Stimulated activated memory B cell treated with anti-CD40 and anti-IgM and Interleukin-4, amounts not matched to agents 10 μg/mL and 1 μg/mL and 100 μg/mL, for 72 hours (primary cell): ENCODE measurements around the gene TBCE.
"Not testable (repeated sequence)": the region's sequence is repeated elsewhere in the genome, so short reads cannot be mapped to it uniquely, and the experiment has no call there.

Experiments
- ATAC-seq: fragments of 150-1000 bp; cut with Tn5 transposase; 2 replicates; pipeline ENCODE4 v1.10.0; 2021
- H3K27ac Mint-ChIP-seq: one replicate; pipeline ENCODE4 v1.8.0; 2022; ENCODE audit warnings: mild to moderate bottlenecking, mixed read lengths
- H3K27me3 Mint-ChIP-seq: one replicate; pipeline ENCODE4 v1.8.0; 2022; ENCODE audit warnings: mixed read lengths
- H3K36me3 Mint-ChIP-seq: one replicate; pipeline ENCODE4 v1.8.0; 2022; ENCODE audit warnings: mixed read lengths
- H3K4me1 Mint-ChIP-seq: one replicate; pipeline ENCODE4 v1.8.0; 2022; ENCODE audit warnings: mixed read lengths
- H3K4me3 Mint-ChIP-seq: one replicate; pipeline ENCODE4 v1.8.0; 2022; ENCODE audit warnings: mild to moderate bottlenecking, moderate library complexity, mixed read lengths
- H3K9me3 Mint-ChIP-seq: one replicate; pipeline ENCODE4 v1.8.0; 2022; ENCODE audit warnings: mixed read lengths

The TBCE gene

DNA sequence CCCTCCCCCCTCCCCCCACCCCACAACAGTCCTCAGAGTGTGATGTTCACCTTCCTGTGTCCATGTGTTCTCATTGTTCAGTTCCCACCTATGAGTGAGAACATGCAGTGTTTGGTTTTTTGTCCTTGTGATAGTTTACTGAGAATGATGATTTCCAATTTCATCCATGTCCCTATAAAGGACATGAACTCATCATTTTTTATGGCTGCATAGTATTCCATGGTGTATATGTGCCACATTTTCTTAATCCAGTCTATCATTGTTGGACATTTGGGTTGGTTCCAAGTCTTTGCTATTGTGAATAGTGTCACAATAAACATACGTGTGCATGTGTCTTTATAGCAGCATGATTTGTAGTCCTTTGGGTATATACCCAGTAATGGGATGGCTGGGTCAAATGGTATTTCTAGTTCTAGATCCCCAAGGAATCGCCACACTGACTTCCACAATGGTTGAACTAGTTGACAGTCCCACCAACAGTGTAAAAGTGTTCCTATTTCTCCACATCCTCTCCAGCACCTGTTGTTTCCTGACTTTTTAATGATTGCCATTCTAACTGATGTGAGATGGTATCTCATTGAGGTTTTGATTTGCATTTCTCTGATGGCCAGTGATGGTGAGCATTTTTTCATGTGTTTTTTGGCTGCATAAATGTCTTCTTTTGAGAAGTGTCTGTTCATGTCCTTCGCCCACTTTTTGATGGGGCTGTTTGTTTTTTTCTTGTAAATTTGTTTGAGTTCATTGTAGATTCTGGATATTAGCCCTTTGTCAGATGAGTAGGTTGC, 14.9 kb downstream of the TBCE start:
- not testable (repeated sequence) for H3K4me1 Mint-ChIP-seq, H3K4me3 Mint-ChIP-seq, ATAC-seq, H3K27me3 Mint-ChIP-seq, H3K9me3 Mint-ChIP-seq, H3K27ac Mint-ChIP-seq
- H3K36me3 Mint-ChIP-seq = peaks cover 34% of the 10 kb centered on the region

- ATAC-seq, H3K27me3 Mint-ChIP-seq: not testable (repeated sequence)
- H3K36me3 Mint-ChIP-seq = peaks cover 37% of the 10 kb centered on the region
These were observed 18.4 kb downstream of the TBCE start for GRCh38 chr1:235385633-235386032.

GRCh38 chr1:235391874-235392273, 24.6 kb downstream of the TBCE start:
- peaks cover 3% of the 10 kb centered on the region for H3K9me3 Mint-ChIP-seq
- H3K27ac Mint-ChIP-seq = no peak overlapping the region
- no peaks in the 10 kb centered on the region for H3K27me3 Mint-ChIP-seq
- ATAC-seq = no peak
- peaks cover 12% of the 10 kb centered on the region for H3K4me1 Mint-ChIP-seq
- no peak overlapping the region for H3K4me3 Mint-ChIP-seq
- peaks cover 28% of the 10 kb centered on the region for H3K36me3 Mint-ChIP-seq

More at GRCh38 chr1:235385633-235386032, 18.4 kb downstream of the TBCE start:
- H3K27ac Mint-ChIP-seq, H3K9me3 Mint-ChIP-seq, H3K4me1 Mint-ChIP-seq, H3K4me3 Mint-ChIP-seq: not testable (repeated sequence)

DNA sequence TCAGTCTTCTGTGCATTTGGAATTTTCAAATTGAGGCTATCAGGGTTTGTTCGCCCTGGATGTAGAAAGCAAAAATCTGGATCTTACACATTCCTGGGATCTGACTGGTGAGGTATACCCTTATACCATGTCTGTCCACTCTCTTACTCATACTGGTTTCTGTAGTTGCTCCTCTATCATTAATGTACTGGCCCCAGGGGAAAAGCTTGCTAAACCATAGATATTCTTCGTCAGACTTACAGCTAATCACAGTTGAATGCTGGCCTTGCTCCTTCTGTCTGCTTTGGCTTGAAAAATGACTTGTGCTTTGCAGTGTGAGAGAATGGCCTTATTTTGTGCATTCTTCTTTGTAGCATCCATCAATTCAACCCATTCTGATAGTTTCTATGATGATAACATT, 30.5 kb downstream of the TBCE start:
- Mint-ChIP-seq H3K27ac (no peak overlapping the region), H3K4me3 (no peak overlapping the region), H3K4me1 (peaks cover 27% of the 10 kb centered on the region), H3K36me3 (peaks cover 22% of the 10 kb centered on the region), H3K27me3 (no peaks in the 10 kb centered on the region), H3K9me3 (no peaks in the 10 kb centered on the region)
- no peak for ATAC-seq

GRCh38 chr1:235399661-235400060, 32.4 kb downstream of the TBCE start:
- H3K9me3 Mint-ChIP-seq = no peaks in the 10 kb centered on the region
- peaks cover 32% of the 10 kb centered on the region for H3K36me3 Mint-ChIP-seq
- no peak overlapping the region for H3K27ac Mint-ChIP-seq
- peaks cover 27% of the 10 kb centered on the region for H3K4me1 Mint-ChIP-seq
- no peak overlapping the region for H3K4me3 Mint-ChIP-seq
- no peak for ATAC-seq
- no peaks in the 10 kb centered on the region for H3K27me3 Mint-ChIP-seq

DNA sequence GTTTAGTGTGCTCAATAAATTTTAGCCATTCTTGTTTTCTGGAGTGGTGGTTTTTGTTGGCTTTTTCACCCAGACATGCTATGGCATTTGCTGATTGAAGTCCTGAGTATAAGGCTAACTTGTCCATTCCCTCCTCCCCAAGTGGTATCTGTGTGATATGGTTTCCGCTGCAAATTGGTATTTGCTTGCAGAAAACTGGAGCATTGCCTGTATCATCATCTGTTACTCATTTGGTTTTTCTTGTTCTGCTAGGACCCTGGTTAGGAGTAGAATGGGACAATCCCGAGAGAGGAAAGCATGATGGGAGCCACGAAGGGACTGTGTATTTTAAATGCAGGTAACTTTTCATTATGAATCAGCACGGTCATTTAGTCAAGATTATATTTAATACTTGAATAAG, 34.0 kb downstream of the TBCE start:
- Mint-ChIP-seq H3K4me3 (no peak overlapping the region), H3K27ac (no peak overlapping the region)

GRCh38 chr1:235402457-235403200, 35.4 kb downstream of the TBCE start:
- Mint-ChIP-seq H3K9me3 (no peaks in the 10 kb centered on the region), H3K27ac (no peak overlapping the region), H3K27me3 (no peaks in the 10 kb centered on the region), H3K36me3 (peaks cover 18% of the 10 kb centered on the region), H3K4me3 (no peak overlapping the region), H3K4me1 (peaks cover 13% of the 10 kb centered on the region)
- no peak for ATAC-seq

More for the DNA sequence above, 34.0 kb downstream of the TBCE start:
- H3K4me1 Mint-ChIP-seq = peaks cover 15% of the 10 kb centered on the region
- no peaks in the 10 kb centered on the region for H3K27me3 Mint-ChIP-seq
- ATAC-seq = no peak
- H3K36me3 Mint-ChIP-seq = peaks cover 21% of the 10 kb centered on the region
- no peaks in the 10 kb centered on the region for H3K9me3 Mint-ChIP-seq

- no peak overlapping the region for H3K4me3 Mint-ChIP-seq
- H3K27ac Mint-ChIP-seq = no peak overlapping the region
- H3K9me3 Mint-ChIP-seq = no peaks in the 10 kb centered on the region
- H3K4me1 Mint-ChIP-seq = peaks cover 9% of the 10 kb centered on the region
- ATAC-seq = no peak
- peaks cover 18% of the 10 kb centered on the region for H3K36me3 Mint-ChIP-seq
- no peaks in the 10 kb centered on the region for H3K27me3 Mint-ChIP-seq
These were observed 36.4 kb downstream of the TBCE start for GRCh38 chr1:235403593-235403992.

- H3K27ac Mint-ChIP-seq = no peak overlapping the region
- peaks cover 18% of the 10 kb centered on the region for H3K36me3 Mint-ChIP-seq
- H3K4me3 Mint-ChIP-seq = no peak overlapping the region
- no peaks in the 10 kb centered on the region for H3K9me3 Mint-ChIP-seq
- ATAC-seq = no peak
- no peaks in the 10 kb centered on the region for H3K27me3 Mint-ChIP-seq
- peaks cover 6% of the 10 kb centered on the region for H3K4me1 Mint-ChIP-seq
These were observed 37.0 kb downstream of the TBCE start for GRCh38 chr1:235404190-235404589.

DNA sequence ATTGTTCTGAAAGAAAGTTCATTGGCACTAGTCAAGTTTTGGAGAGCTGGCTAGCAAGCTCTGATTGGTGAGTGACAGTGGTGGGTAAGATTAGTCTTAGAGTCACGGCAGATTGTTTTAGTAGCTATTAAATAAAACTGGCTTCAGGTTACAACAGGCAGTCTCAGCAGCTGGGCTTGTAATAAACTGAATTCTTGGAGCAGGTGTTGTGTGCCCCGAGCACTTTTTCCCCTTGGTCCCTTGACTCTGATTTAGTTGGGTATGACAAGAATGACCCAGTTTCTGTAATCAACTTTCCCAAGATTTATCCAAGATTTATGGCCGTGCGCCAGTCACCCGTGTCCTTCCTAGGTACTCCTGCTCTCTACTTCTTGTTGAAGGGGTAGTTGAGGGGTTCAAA, 40.2 kb downstream of the TBCE start:
- Mint-ChIP-seq H3K9me3 (no peaks in the 10 kb centered on the region), H3K4me3 (no peak overlapping the region), H3K4me1 (peaks cover 8% of the 10 kb centered on the region), H3K27me3 (no peaks in the 10 kb centered on the region), H3K27ac (no peak overlapping the region), H3K36me3 (peaks cover 13% of the 10 kb centered on the region)
- ATAC-seq = no peak

GRCh38 chr1:235408503-235408960, 41.3 kb downstream of the TBCE start:
- ATAC-seq = no peak
- no peaks in the 10 kb centered on the region for H3K27me3 Mint-ChIP-seq

DNA sequence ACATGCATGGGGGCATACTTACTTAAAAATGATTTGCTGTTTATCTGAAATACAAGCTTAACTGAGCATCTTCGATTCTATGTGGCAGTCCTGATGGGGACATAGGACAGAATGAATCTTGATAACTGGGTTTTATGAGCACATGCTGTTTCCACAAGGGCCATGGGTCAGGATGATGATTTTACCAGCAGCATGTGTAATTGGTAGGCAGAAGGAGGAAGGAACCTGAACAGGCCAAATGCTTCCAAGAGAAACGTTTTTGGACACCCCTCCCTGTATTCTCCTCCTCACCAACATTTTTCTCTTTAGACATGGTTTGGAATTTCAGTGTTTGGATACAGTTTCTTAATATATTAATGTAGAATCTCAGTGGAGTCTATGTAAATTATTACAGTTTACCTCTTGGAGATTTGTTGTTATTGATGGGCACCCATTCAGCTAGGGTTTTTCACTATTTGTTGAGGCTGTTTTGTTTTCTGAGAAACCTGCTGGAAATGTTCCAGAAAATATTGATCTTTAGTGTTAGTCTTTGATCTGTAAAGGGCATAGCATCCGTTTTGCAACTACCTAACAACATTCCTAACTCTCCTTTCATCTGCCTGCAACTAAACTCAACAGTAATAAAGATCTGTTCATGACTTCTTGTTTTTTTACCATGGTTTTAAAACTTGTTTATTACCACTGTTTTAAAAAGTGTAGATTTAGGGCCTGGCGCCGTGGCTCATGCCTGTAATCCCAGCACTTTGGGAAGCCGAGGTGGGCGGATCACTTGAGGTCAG, 42.0 kb downstream of the TBCE start:
- Mint-ChIP-seq H3K36me3 (peaks cover 3% of the 10 kb centered on the region), H3K9me3 (no peaks in the 10 kb centered on the region), H3K27ac (no peak overlapping the region), H3K4me1 (peaks cover 8% of the 10 kb centered on the region), H3K27me3 (no peaks in the 10 kb centered on the region), H3K4me3 (no peak overlapping the region)
- ATAC-seq = no peak

More at GRCh38 chr1:235408503-235408960, 41.3 kb downstream of the TBCE start:
- no peak overlapping the region for H3K4me3 Mint-ChIP-seq
- H3K27ac Mint-ChIP-seq = no peak overlapping the region
- H3K4me1 Mint-ChIP-seq = peaks cover 8% of the 10 kb centered on the region
- no peaks in the 10 kb centered on the region for H3K9me3 Mint-ChIP-seq
- peaks cover 5% of the 10 kb centered on the region for H3K36me3 Mint-ChIP-seq

- Mint-ChIP-seq H3K36me3 (no peaks in the 10 kb centered on the region), H3K4me3 (no peak overlapping the region), H3K27me3 (no peaks in the 10 kb centered on the region), H3K9me3 (no peaks in the 10 kb centered on the region), H3K4me1 (peaks cover 8% of the 10 kb centered on the region), H3K27ac (no peak overlapping the region)
- no peak for ATAC-seq
These were observed 43.2 kb downstream of the TBCE start for GRCh38 chr1:235410467-235410866.

GRCh38 chr1:235411489-235412486, 44.6 kb downstream of the TBCE start:
- ATAC-seq = no peak
- Mint-ChIP-seq H3K9me3 (no peaks in the 10 kb centered on the region), H3K4me3 (no peak overlapping the region), H3K27ac (no peak overlapping the region), H3K27me3 (no peaks in the 10 kb centered on the region), H3K4me1 (peaks cover 8% of the 10 kb centered on the region), H3K36me3 (no peaks in the 10 kb centered on the region)
